ENCODE results near the gene SOX30. TPM values are rescaled to one million over a fixed set of nuclear protein-coding genes. Genes with fewer than 3 reads are reported as not detected.

The SOX30 gene
- total RNA-seq, 1 donor from 2014 or later = not detected

- DNase-seq = no peak
- H3K27ac Mint-ChIP-seq (ENCODE audit: unreplicated experiment) = no peak overlapping the region
- no peak overlapping the region for H3K4me3 Mint-ChIP-seq (ENCODE audit: unreplicated experiment)
- no peaks in the 10 kb centered on the region for H3K4me1 Mint-ChIP-seq (ENCODE audit: low read depth, unreplicated experiment)
- H3K36me3 Mint-ChIP-seq (ENCODE audit: unreplicated experiment) = peaks cover 4% of the 10 kb centered on the region
- TF ChIP-seq, protein P1, sequence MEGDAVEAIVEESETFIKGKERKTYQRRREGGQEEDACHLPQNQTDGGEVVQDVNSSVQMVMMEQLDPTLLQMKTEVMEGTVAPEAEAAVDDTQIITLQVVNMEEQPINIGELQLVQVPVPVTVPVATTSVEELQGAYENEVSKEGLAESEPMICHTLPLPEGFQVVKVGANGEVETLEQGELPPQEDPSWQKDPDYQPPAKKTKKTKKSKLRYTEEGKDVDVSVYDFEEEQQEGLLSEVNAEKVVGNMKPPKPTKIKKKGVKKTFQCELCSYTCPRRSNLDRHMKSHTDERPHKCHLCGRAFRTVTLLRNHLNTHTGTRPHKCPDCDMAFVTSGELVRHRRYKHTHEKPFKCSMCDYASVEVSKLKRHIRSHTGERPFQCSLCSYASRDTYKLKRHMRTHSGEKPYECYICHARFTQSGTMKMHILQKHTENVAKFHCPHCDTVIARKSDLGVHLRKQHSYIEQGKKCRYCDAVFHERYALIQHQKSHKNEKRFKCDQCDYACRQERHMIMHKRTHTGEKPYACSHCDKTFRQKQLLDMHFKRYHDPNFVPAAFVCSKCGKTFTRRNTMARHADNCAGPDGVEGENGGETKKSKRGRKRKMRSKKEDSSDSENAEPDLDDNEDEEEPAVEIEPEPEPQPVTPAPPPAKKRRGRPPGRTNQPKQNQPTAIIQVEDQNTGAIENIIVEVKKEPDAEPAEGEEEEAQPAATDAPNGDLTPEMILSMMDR (IDR thresholded peaks at IDR 0.05; ENCODE audit: partially characterized antibody, unreplicated experiment) = no peak
- H3K27me3 Mint-ChIP-seq (ENCODE audit: unreplicated experiment) = peaks cover 1% of the 10 kb centered on the region
- H3K9me3 Mint-ChIP-seq (ENCODE audit: unreplicated experiment) = no peaks in the 10 kb centered on the region
Observed at GRCh38 chr5:157613385-157614245, 38.6 kb downstream of the SOX30 start.

DNA sequence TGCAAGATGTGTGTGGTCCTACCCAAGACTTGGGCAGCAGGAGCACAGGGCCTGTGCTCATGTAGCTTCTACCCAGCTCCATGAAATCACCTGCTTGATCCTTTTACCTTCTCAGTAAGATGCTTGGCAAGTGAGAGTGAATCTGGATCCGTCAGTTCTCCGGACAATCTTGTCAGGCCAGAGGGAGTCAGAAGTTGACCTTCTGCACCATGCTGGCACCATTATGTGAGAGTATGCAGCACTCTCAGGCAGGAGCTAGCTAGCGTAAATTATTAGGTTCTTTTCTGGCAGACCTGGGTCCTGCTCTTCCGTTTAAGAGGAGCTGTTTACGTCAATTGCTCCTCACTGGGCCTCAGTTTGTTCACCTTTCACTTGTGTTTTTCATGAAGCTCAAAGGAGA lies 39.7 kb downstream of the SOX30 start:
- Mint-ChIP-seq H3K27ac (ENCODE audit: unreplicated experiment) (no peak overlapping the region), H3K27me3 (ENCODE audit: unreplicated experiment) (peaks cover 1% of the 10 kb centered on the region), H3K4me1 (ENCODE audit: low read depth, unreplicated experiment) (no peaks in the 10 kb centered on the region), H3K9me3 (ENCODE audit: unreplicated experiment) (no peaks in the 10 kb centered on the region), H3K36me3 (ENCODE audit: unreplicated experiment) (peaks cover 4% of the 10 kb centered on the region), H3K4me3 (ENCODE audit: unreplicated experiment) (no peak overlapping the region)
- TF ChIP-seq, protein P1 (IDR thresholded peaks at IDR 0.05; ENCODE audit: partially characterized antibody, unreplicated experiment) = no peak
- DNase-seq = no peak

DNA sequence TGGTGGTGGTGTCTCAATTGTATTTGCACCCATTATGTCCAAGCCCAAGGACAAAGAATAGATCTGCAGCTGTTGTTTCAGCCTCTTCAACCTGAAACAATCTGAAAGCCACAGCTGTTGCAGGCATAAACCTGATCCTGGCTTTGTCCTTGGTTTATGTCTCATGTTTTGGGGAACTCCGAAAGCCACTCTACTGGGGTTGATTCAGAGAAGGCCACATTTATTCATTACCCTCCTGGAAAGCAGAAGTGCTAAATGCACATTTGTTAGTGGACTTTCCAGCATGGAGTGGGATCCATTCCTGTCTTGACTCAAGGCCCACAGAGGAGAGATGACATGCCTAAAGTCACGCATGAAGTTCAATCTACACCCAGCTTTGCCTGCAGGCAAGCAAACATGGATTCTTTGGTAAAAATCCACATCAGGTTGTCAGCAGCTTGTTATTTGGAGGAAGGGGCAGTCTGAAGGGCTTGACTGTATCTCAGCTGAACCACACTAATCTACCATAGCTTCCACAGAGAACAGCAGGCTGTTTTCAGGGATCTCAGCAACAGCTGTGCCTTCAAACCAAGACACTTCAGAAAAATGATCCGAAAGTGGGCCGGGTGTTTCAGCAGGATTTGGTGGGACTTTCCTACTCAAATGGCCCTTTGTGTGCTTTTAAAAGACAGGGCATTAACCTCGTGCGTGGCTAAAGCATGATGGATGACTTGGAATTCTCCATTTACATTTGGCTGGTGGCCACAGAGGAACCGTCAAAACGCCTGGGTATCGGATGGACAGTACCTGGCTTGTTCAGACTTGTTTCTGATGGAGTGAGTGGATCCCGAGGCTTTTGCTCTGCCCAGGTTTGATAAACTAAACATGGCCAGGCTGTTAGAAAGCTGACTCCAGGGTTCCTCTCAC lies 40.4 kb downstream of the SOX30 start:
- TF ChIP-seq, protein P1 (IDR thresholded peaks at IDR 0.05; ENCODE audit: partially characterized antibody, unreplicated experiment) = no peak
- Mint-ChIP-seq H3K4me1 (ENCODE audit: low read depth, unreplicated experiment) (no peaks in the 10 kb centered on the region), H3K27me3 (ENCODE audit: unreplicated experiment) (peaks cover under 1% of the 10 kb centered on the region), H3K27ac (ENCODE audit: unreplicated experiment) (no peak overlapping the region), H3K36me3 (ENCODE audit: unreplicated experiment) (peaks cover 5% of the 10 kb centered on the region), H3K4me3 (ENCODE audit: unreplicated experiment) (no peak overlapping the region), H3K9me3 (ENCODE audit: unreplicated experiment) (no peaks in the 10 kb centered on the region)
- no peak for DNase-seq

DNA sequence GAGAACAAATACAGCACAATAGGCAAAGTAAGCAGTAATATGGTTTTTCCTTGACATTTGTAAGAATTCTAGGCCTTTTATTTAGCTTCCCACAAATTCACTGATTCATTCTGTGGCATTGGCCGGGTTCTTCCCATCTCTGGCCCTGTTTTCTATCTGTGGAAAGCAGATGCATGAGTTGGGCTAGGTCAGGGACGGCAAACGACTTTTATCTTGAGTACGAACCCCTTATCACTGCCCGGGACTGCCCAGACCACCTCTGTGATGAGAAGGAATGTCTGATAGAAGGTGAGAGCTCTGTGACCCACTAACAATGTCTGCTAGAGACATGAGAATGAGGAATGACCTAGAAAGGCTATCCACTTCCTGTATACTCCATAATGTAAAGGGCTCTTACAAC lies 41.2 kb downstream of the SOX30 start:
- DNase-seq = no peak

More for the DNA sequence above, 41.2 kb downstream of the SOX30 start:
- Mint-ChIP-seq H3K9me3 (ENCODE audit: unreplicated experiment) (no peaks in the 10 kb centered on the region), H3K27me3 (ENCODE audit: unreplicated experiment) (no peaks in the 10 kb centered on the region), H3K27ac (ENCODE audit: unreplicated experiment) (no peak overlapping the region), H3K36me3 (ENCODE audit: unreplicated experiment) (peaks cover 5% of the 10 kb centered on the region), H3K4me1 (ENCODE audit: low read depth, unreplicated experiment) (no peaks in the 10 kb centered on the region), H3K4me3 (ENCODE audit: unreplicated experiment) (no peak overlapping the region)
- TF ChIP-seq, protein P1 (IDR thresholded peaks at IDR 0.05; ENCODE audit: partially characterized antibody, unreplicated experiment) = no peak
